ENCODE data around the gene PI3. TPM values are rescaled to one million over a fixed set of nuclear protein-coding genes. Genes with fewer than 3 reads are reported as not detected.

The PI3 gene
- total and polyA plus RNA-seq, 2 of the 8 experiments (the other 6 are each of a cell fraction or from before 2014, with no cell fraction given): not detected

DNA sequence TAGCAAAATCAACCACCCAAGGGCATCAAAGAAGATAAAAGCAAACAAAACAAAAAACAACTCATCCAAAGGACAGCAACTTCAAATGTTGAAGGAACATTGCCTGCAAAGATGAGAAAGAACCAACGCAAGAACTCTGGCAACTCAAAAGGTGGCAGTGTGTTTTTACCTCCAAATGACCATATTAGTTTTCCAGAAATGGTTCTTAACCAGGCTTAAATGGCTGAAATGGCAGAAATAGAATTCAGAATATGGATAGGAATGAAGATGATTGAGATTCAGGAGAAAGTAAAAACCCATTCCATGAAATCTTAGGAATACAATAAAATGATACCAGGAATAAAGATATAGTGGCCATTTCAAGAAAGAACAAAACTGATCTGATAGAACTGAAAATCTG, 9.8 kb upstream of the PI3 start:
- Histone ChIP-seq H4K8ac (ENCODE audit: extremely low read depth, insufficient read depth, low read length) (no peak overlapping the region), H3K79me2 (ENCODE audit: control insufficient read depth in 1 of 2, insufficient read depth in 2 of 2, low read length in 2 of 2) (no peaks in the 10 kb centered on the region), H3K14ac (ENCODE audit: insufficient read length) (no peak overlapping the region), H2BK15ac (ENCODE audit: low read length) (no peak overlapping the region), H4K5ac (ENCODE audit: insufficient read length, low read depth, low read length) (no peak overlapping the region), H3K23me2 (ENCODE audit: low read depth, low read length) (no peaks in the 10 kb centered on the region), H2BK5ac (ENCODE audit: low read depth, low read length) (no peak overlapping the region), H4K91ac (replicated peaks; ENCODE audit: insufficient read length, low read length) (no peak overlapping the region), H3K4me1 (replicated peaks in 1 of 4; ENCODE audit: control insufficient read depth in 3 of 4, insufficient read depth in 4 of 4, low read length in 3 of 4) (no peaks in the 10 kb centered on the region), H4K20me1 (replicated peaks in 1 of 2; ENCODE audit: control insufficient read depth in 1 of 2, insufficient read depth in 2 of 2, low read length in 2 of 2) (no peaks in the 10 kb centered on the region), H3K36me3 (ENCODE audit: control insufficient read depth in 2 of 4, insufficient read depth in 4 of 4, low read length in 3 of 4) (no peaks in the 10 kb centered on the region), H3K27ac (ENCODE audit: low read depth, low read length) (no peak overlapping the region), H2AFZ (ENCODE audit: low read length) (no peak overlapping the region), H3K4me3 (ENCODE audit: extremely low read depth in 1 of 4, insufficient read depth in 2 of 4, low read depth in 3 of 4, low read length in 4 of 4) (no peak overlapping the region), H3K79me1 (ENCODE audit: low read depth, low read length) (no peaks in the 10 kb centered on the region), H3K9ac (replicated peaks in 1 of 4; ENCODE audit: extremely low read depth in 1 of 4, low read depth in 3 of 4, low read length in 3 of 4) (no peak overlapping the region), H2BK12ac (ENCODE audit: low read depth, low read length) (no peak overlapping the region), H2AK5ac (ENCODE audit: low read depth, low read length) (no peak overlapping the region), H3K9me3 (ENCODE audit: insufficient read depth in 2 of 2, low read depth in 1 of 2, low read length in 1 of 2) (peaks cover 4 to 6% of the 10 kb centered on the region in 2 experiments; a peak in 2 of 4 replicates), H3K4ac (replicated peaks; ENCODE audit: insufficient read length, low read depth, low read length) (no peak overlapping the region), H2BK20ac (ENCODE audit: low read length) (no peak overlapping the region), H2BK120ac (replicated peaks; ENCODE audit: low read depth, low read length) (no peak overlapping the region), H3K18ac (ENCODE audit: extremely low read depth, low read length) (no peak overlapping the region), H3K23ac (ENCODE audit: insufficient read length) (no peak overlapping the region), H3K27me3 (replicated peaks in 1 of 4; ENCODE audit: control insufficient read depth in 3 of 4, extremely low read depth in 1 of 4, insufficient read depth in 3 of 4, low read length in 3 of 4) (no peaks in the 10 kb centered on the region), H3K4me2 (ENCODE audit: insufficient read depth in 1 of 2, low read depth in 2 of 2, low read length in 2 of 2) (no peak overlapping the region), H3K56ac (replicated peaks; ENCODE audit: insufficient read length, low read depth, low read length) (no peak overlapping the region)
- DNase-seq (ENCODE audit: low read depth in 1 of 2, low spot score in 2 of 2): no peak
- 93% methylated on average over 1 of the region's 1 CpG; no CpG with 5 or more reads in 1 of the 2 experiments for WGBS, 2 experiments (ENCODE audit: extremely low coverage in 1 of 2, insufficient coverage in 1 of 2, insufficient read length in 1 of 2, insufficient replicate concordance in 2 of 2, low coverage in 1 of 2, low lambda C conversion rate in 2 of 2, missing lambda C conversion rate in 1 of 2)
- FAIRE-seq: no peak
- CTCF ChIA-PET (ENCODE audit: partially characterized antibody): interaction anchor here (1.2 kb wide), 1 partner anchor 26 kb away, joined by 3 read pairs; no protein-coding TSS in a partner anchor
- POLR2A ChIA-PET (ENCODE audit: partially characterized antibody): no interaction called here
- TF ChIP-seq SUZ12 (IDR thresholded peaks at IDR 0.05; ENCODE audit: low read length) (no peak), SAP30 (IDR thresholded peaks at IDR 0.05; ENCODE audit: insufficient read depth, insufficient replicate concordance, low read length) (no peak), SP2 (IDR thresholded peaks at IDR 0.05; ENCODE audit: low read length) (no peak), JUN (IDR thresholded peaks at IDR 0.05; ENCODE audit: low read depth, low read length) (no peak), SP4 (IDR thresholded peaks at IDR 0.05; ENCODE audit: low read length) (no peak), SIN3A (conservative IDR thresholded peaks at IDR 0.05 in 1 of 2, IDR thresholded peaks at IDR 0.05 in 1 of 2; ENCODE audit: low read depth in 1 of 2, low read length in 2 of 2) (no peak), CHD1 (IDR thresholded peaks at IDR 0.05; ENCODE audit: low read depth, low read length) (no peak), SIX5 (IDR thresholded peaks at IDR 0.05; ENCODE audit: low read depth, low read length) (no peak), TCF12 (IDR thresholded peaks at IDR 0.05; ENCODE audit: low read depth, low read length) (no peak), RFX5 (IDR thresholded peaks at IDR 0.05; ENCODE audit: borderline replicate concordance, low read depth, low read length) (no peak), CREB1 (IDR thresholded peaks at IDR 0.05) (no peak), ZNF274 (IDR thresholded peaks at IDR 0.05; ENCODE audit: borderline replicate concordance, extremely low read depth, low read length) (no peak), TEAD4 (IDR thresholded peaks at IDR 0.05; ENCODE audit: low read depth, low read length) (no peak)
- TF ChIP-seq, protein P1, sequence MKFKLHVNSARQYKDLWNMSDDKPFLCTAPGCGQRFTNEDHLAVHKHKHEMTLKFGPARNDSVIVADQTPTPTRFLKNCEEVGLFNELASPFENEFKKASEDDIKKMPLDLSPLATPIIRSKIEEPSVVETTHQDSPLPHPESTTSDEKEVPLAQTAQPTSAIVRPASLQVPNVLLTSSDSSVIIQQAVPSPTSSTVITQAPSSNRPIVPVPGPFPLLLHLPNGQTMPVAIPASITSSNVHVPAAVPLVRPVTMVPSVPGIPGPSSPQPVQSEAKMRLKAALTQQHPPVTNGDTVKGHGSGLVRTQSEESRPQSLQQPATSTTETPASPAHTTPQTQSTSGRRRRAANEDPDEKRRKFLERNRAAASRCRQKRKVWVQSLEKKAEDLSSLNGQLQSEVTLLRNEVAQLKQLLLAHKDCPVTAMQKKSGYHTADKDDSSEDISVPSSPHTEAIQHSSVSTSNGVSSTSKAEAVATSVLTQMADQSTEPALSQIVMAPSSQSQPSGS (IDR thresholded peaks at IDR 0.05; ENCODE audit: low read length): no peak
